ENCODE results near the gene LARGE1. TPM values are rescaled to one million over a fixed set of nuclear protein-coding genes. Genes with fewer than 3 reads are reported as not detected.

LARGE1 gene
- total and polyA plus RNA-seq, 2 experiments from 2014 or later: 21.2 to 23.6 TPM

GRCh38 chr22:33958741-33959140, 38.5 kb upstream of the LARGE1 start:
- Histone ChIP-seq H3K36me3 (replicated peaks; ENCODE audit: insufficient read depth, low read depth) (no peaks in the 10 kb centered on the region), H3K4me2 (no peak overlapping the region), H3K79me2 (no peaks in the 10 kb centered on the region), H3K9me2 (replicated peaks; ENCODE audit: insufficient read depth) (no peaks in the 10 kb centered on the region), H3K9me3 (ENCODE audit: low read depth) (no peaks in the 10 kb centered on the region), H4K20me1 (ENCODE audit: insufficient read depth, poor library complexity, severe bottlenecking) (no peaks in the 10 kb centered on the region), H3K4me3 (no peak overlapping the region), H2AFZ (no peak overlapping the region), H3K4me1 (ENCODE audit: insufficient read depth) (no peaks in the 10 kb centered on the region), H3K27me3 (no peaks in the 10 kb centered on the region), H3K27ac (no peak overlapping the region)
- DNase-seq (ENCODE audit: low spot score): no peak
- TF ChIP-seq EZH2 (IDR thresholded peaks at IDR 0.05; ENCODE audit: borderline replicate concordance): no peak
- no peak for TF ChIP-seq EZH2phosphoT487 (IDR thresholded peaks at IDR 0.05; ENCODE audit: low read depth, severe bottlenecking, unreplicated experiment)
- TF ChIP-seq CTCF (IDR thresholded peaks at IDR 0.05; ENCODE audit: poor library complexity): no peak

- no peaks in the 10 kb centered on the region for H3K79me2 ChIP-seq
- 66% methylated on average over 4 of the region's 4 CpGs for WGBS (ENCODE audit: low lambda C conversion rate, missing lambda C conversion rate)
- H3K9me3 ChIP-seq (ENCODE audit: low read depth): no peaks in the 10 kb centered on the region
- no peaks in the 10 kb centered on the region for H3K36me3 ChIP-seq (replicated peaks; ENCODE audit: insufficient read depth, low read depth)
- no peak overlapping the region for H3K4me3 ChIP-seq
- H4K20me1 ChIP-seq (ENCODE audit: insufficient read depth, poor library complexity, severe bottlenecking): no peaks in the 10 kb centered on the region
- no peak for TF ChIP-seq EZH2phosphoT487 (IDR thresholded peaks at IDR 0.05; ENCODE audit: low read depth, severe bottlenecking, unreplicated experiment)
- no peak for TF ChIP-seq CTCF (IDR thresholded peaks at IDR 0.05; ENCODE audit: poor library complexity)
- no peak for TF ChIP-seq EZH2 (IDR thresholded peaks at IDR 0.05; ENCODE audit: borderline replicate concordance)
- H3K9me2 ChIP-seq (replicated peaks; ENCODE audit: insufficient read depth): no peaks in the 10 kb centered on the region
- H2AFZ ChIP-seq: no peak overlapping the region
- H3K27me3 ChIP-seq: peaks cover 6% of the 10 kb centered on the region
- no peak for DNase-seq (ENCODE audit: low spot score)
- no peak overlapping the region for H3K27ac ChIP-seq
- no peaks in the 10 kb centered on the region for H3K4me1 ChIP-seq (ENCODE audit: insufficient read depth)
- H3K4me2 ChIP-seq: no peak overlapping the region
Measured at GRCh38 chr22:33957086-33957485, 36.8 kb upstream of the LARGE1 start.

- H2AFZ ChIP-seq: no peak overlapping the region
- no peaks in the 10 kb centered on the region for H3K4me1 ChIP-seq (ENCODE audit: insufficient read depth)
- WGBS (ENCODE audit: low lambda C conversion rate, missing lambda C conversion rate): 84% methylated on average over 4 of the region's 4 CpGs
- H3K79me2 ChIP-seq: no peaks in the 10 kb centered on the region
- no peak overlapping the region for H3K27ac ChIP-seq
- DNase-seq (ENCODE audit: low spot score): no peak
- TF ChIP-seq EZH2phosphoT487 (IDR thresholded peaks at IDR 0.05; ENCODE audit: low read depth, severe bottlenecking, unreplicated experiment) (no peak), CTCF (IDR thresholded peaks at IDR 0.05; ENCODE audit: poor library complexity) (no peak), EZH2 (IDR thresholded peaks at IDR 0.05; ENCODE audit: borderline replicate concordance) (no peak)
- no peak overlapping the region for H3K4me2 ChIP-seq
- no peak overlapping the region for H3K4me3 ChIP-seq
- H3K9me2 ChIP-seq (replicated peaks; ENCODE audit: insufficient read depth): no peaks in the 10 kb centered on the region
- peaks cover 6% of the 10 kb centered on the region for H3K27me3 ChIP-seq
- no peaks in the 10 kb centered on the region for H3K9me3 ChIP-seq (ENCODE audit: low read depth)
- H3K36me3 ChIP-seq (replicated peaks; ENCODE audit: insufficient read depth, low read depth): no peaks in the 10 kb centered on the region
- H4K20me1 ChIP-seq (ENCODE audit: insufficient read depth, poor library complexity, severe bottlenecking): no peaks in the 10 kb centered on the region
Measured at GRCh38 chr22:33952776-33953175, 32.5 kb upstream of the LARGE1 start.

GRCh38 chr22:33940741-33941140, 20.5 kb upstream of the LARGE1 start:
- no peak for DNase-seq (ENCODE audit: low spot score)
- Histone ChIP-seq H2AFZ (no peak overlapping the region), H3K9me3 (ENCODE audit: low read depth) (no peaks in the 10 kb centered on the region), H3K27ac (no peak overlapping the region), H3K4me1 (ENCODE audit: insufficient read depth) (no peaks in the 10 kb centered on the region), H3K9me2 (replicated peaks; ENCODE audit: insufficient read depth) (no peaks in the 10 kb centered on the region), H4K20me1 (ENCODE audit: insufficient read depth, poor library complexity, severe bottlenecking) (no peaks in the 10 kb centered on the region), H3K4me2 (no peak overlapping the region), H3K4me3 (no peak overlapping the region), H3K79me2 (no peaks in the 10 kb centered on the region), H3K27me3 (no peaks in the 10 kb centered on the region), H3K36me3 (replicated peaks; ENCODE audit: insufficient read depth, low read depth) (no peaks in the 10 kb centered on the region)
- TF ChIP-seq CTCF (IDR thresholded peaks at IDR 0.05; ENCODE audit: poor library complexity) (no peak), EZH2phosphoT487 (IDR thresholded peaks at IDR 0.05; ENCODE audit: low read depth, severe bottlenecking, unreplicated experiment) (no peak), EZH2 (IDR thresholded peaks at IDR 0.05; ENCODE audit: borderline replicate concordance) (no peak)
- 79% methylated on average over 5 of the region's 5 CpGs for WGBS (ENCODE audit: low lambda C conversion rate, missing lambda C conversion rate)

Measured in hepatocyte (in vitro differentiated cells).